ENCODE measurements around the gene TMEM147. TPM values are rescaled to one million over a fixed set of nuclear protein-coding genes. Genes with fewer than 3 reads are reported as not detected.

Gene TMEM147
- total RNA-seq, 5 donors from 2014 or later (not counting 1 experiment from before 2014, with no cell fraction given) = 27.5 to 46.6 (median 44.2) TPM

DNA sequence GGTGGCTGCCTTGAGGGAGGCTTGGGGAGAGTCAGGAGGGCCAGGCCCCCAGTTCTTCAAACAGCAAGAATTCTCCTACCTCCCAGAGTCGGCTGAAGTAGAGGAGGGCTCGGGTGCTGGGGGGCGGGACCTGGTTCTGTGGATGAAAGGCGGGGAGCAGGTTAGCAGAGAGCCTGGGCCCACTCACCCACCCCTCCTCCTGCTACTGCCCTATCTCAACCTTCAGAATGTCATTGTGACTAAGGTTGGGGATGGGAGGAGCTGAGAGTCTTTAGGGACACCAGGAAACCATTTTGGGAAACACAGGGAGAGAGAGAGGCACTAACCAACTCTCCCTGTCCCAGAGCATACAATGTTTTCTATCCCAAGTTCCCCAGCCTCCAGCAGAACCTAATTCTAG is 42.7 kb upstream of the TMEM147 start:
- ATAC-seq (replicated peaks in 1 of 4) (no peak), DNase-seq (no peak)
- POLR2A ChIA-PET = interaction anchor here in 1 of 2 donors (0.7 kb wide), 1 partner anchor 138 kb away, joined by 6 read pairs; no protein-coding TSS in a partner anchor
- no peak overlapping the region for H3K4me3 ChIP-seq (ENCODE audit: control insufficient read depth in 1 of 2, extremely low read depth in 1 of 2, low read length in 1 of 2)
- H3K9me3 ChIP-seq = no peaks in the 10 kb centered on the region
- no CpG with 5 or more reads among the region's 4 CpGs for WGBS (ENCODE audit: insufficient coverage)
- CTCF ChIA-PET = no interaction called here
- Mint-ChIP-seq H3K27me3 (peaks cover 20 to 27% of the 10 kb centered on the region in 2 donors), H3K27ac (no peak overlapping the region), H3K4me1 (peaks cover 0 to 4% (median 0%) of the 10 kb centered on the region in 3 donors), H3K9me3 (no peaks in the 10 kb centered on the region), H3K36me3 (no peaks in the 10 kb centered on the region), H3K4me3 (no peak overlapping the region)
- H3K27me3 ChIP-seq (replicated peaks in 1 of 2; ENCODE audit: control insufficient read depth in 2 of 2, extremely low read depth in 1 of 2, insufficient read depth in 2 of 2, low read length in 1 of 2) = peaks cover 0 to 33% of the 10 kb centered on the region in 2 experiments
- no peaks in the 10 kb centered on the region for H3K36me3 ChIP-seq (ENCODE audit: control insufficient read depth in 2 of 2, extremely low read depth in 1 of 2, insufficient read depth in 1 of 2, low read length in 1 of 2)
- H3K4me1 ChIP-seq (ENCODE audit: control insufficient read depth in 1 of 2, extremely low read depth in 1 of 2, insufficient read depth in 2 of 2, low read length in 2 of 2) = no peaks in the 10 kb centered on the region
- no peak overlapping the region for H3K27ac ChIP-seq (ENCODE audit: low read length)

- no peak for ATAC-seq (replicated peaks in 1 of 4)
- Mint-ChIP-seq H3K27ac (no peak overlapping the region), H3K4me1 (peaks cover 15 to 24% (median 17%) of the 10 kb centered on the region in 3 donors), H3K27me3 (peaks cover 18 to 42% of the 10 kb centered on the region in 2 donors), H3K9me3 (no peaks in the 10 kb centered on the region), H3K4me3 (no peak overlapping the region), H3K36me3 (no peaks in the 10 kb centered on the region)
- POLR2A ChIA-PET = interaction anchor here in 1 of 2 donors (0.5 kb wide), 1 partner anchor 123 kb away, joined by 3 read pairs; no protein-coding TSS in a partner anchor
- Histone ChIP-seq H3K4me3 (ENCODE audit: control insufficient read depth in 1 of 2, extremely low read depth in 1 of 2, low read length in 1 of 2) (no peak overlapping the region), H3K27ac (ENCODE audit: low read length) (no peak overlapping the region), H3K27me3 (replicated peaks in 1 of 2; ENCODE audit: control insufficient read depth in 2 of 2, extremely low read depth in 1 of 2, insufficient read depth in 2 of 2, low read length in 1 of 2) (peaks cover 2 to 51% of the 10 kb centered on the region in 2 experiments), H3K4me1 (ENCODE audit: control insufficient read depth in 1 of 2, extremely low read depth in 1 of 2, insufficient read depth in 2 of 2, low read length in 2 of 2) (peaks cover 0 to 22% of the 10 kb centered on the region in 2 experiments), H3K9me3 (no peaks in the 10 kb centered on the region), H3K36me3 (ENCODE audit: control insufficient read depth in 2 of 2, extremely low read depth in 1 of 2, insufficient read depth in 1 of 2, low read length in 1 of 2) (no peaks in the 10 kb centered on the region)
- no peak for DNase-seq
- WGBS (ENCODE audit: insufficient coverage) = 94% methylated on average over 2 of the region's 7 CpGs
- CTCF ChIA-PET = no interaction called here
Observed at GRCh38 chr19:35506011-35506410, 39.4 kb upstream of the TMEM147 start.

DNA sequence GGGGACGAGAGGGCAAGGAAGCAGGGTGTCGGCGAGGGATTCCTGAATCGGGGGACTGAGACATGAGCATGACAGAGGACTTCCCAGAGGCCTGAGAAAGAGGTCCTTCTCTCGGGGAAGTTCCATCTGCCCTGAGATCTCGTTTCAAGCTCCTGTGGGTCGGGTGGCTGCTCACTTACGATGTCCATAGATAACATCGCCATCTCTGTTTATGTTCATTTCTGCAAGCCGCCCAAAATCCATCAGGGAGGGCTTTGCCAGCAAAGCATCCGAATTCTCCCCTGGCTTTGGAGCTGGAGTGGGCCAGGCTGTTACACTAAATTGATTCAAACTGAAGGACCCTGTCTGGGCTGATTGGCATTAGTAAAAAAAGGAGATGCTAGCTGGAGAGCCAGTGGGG is 37.9 kb upstream of the TMEM147 start:
- ATAC-seq (replicated peaks in 1 of 4) (no peak), DNase-seq (no peak)
- Mint-ChIP-seq H3K27ac (no peak overlapping the region), H3K4me1 (peaks cover 15 to 20% (median 17%) of the 10 kb centered on the region in 3 donors), H3K9me3 (no peaks in the 10 kb centered on the region), H3K27me3 (peaks cover 26 to 49% of the 10 kb centered on the region in 2 donors), H3K4me3 (no peak overlapping the region), H3K36me3 (no peaks in the 10 kb centered on the region)
- no peaks in the 10 kb centered on the region for H3K9me3 ChIP-seq
- CTCF ChIA-PET = interaction anchor here in 1 of 2 donors (0.6 kb wide), 1 partner anchor 459 kb away, joined by 3 read pairs; no protein-coding TSS in a partner anchor
- H3K4me3 ChIP-seq (ENCODE audit: control insufficient read depth in 1 of 2, extremely low read depth in 1 of 2, low read length in 1 of 2) = no peak overlapping the region
- POLR2A ChIA-PET = no interaction called here
- H3K27me3 ChIP-seq (replicated peaks in 1 of 2; ENCODE audit: control insufficient read depth in 2 of 2, extremely low read depth in 1 of 2, insufficient read depth in 2 of 2, low read length in 1 of 2) = peaks cover 2 to 54% of the 10 kb centered on the region in 2 experiments
- no peak overlapping the region for H3K27ac ChIP-seq (ENCODE audit: low read length)
- H3K36me3 ChIP-seq (ENCODE audit: control insufficient read depth in 2 of 2, extremely low read depth in 1 of 2, insufficient read depth in 1 of 2, low read length in 1 of 2) = no peaks in the 10 kb centered on the region
- 86% methylated on average over 9 of the region's 11 CpGs for WGBS (ENCODE audit: insufficient coverage)
- H3K4me1 ChIP-seq (ENCODE audit: control insufficient read depth in 1 of 2, extremely low read depth in 1 of 2, insufficient read depth in 2 of 2, low read length in 2 of 2) = peaks cover 0 to 22% of the 10 kb centered on the region in 2 experiments

- CTCF ChIA-PET = interaction anchor here in 1 of 2 donors (0.6 kb wide), 1 partner anchor 78 kb away, joined by 10 read pairs; no protein-coding TSS in a partner anchor
- Mint-ChIP-seq H3K27me3 (peaks cover 26 to 54% of the 10 kb centered on the region in 2 donors), H3K9me3 (no peaks in the 10 kb centered on the region), H3K27ac (no peak overlapping the region), H3K36me3 (no peaks in the 10 kb centered on the region), H3K4me1 (peaks cover 15 to 20% (median 17%) of the 10 kb centered on the region in 3 donors), H3K4me3 (no peak overlapping the region)
- Histone ChIP-seq H3K27ac (ENCODE audit: low read length) (no peak overlapping the region), H3K27me3 (replicated peaks in 1 of 2; ENCODE audit: control insufficient read depth in 2 of 2, extremely low read depth in 1 of 2, insufficient read depth in 2 of 2, low read length in 1 of 2) (peaks cover 2 to 56% of the 10 kb centered on the region in 2 experiments), H3K9me3 (no peaks in the 10 kb centered on the region), H3K4me3 (ENCODE audit: control insufficient read depth in 1 of 2, extremely low read depth in 1 of 2, low read length in 1 of 2) (no peak overlapping the region), H3K4me1 (ENCODE audit: control insufficient read depth in 1 of 2, extremely low read depth in 1 of 2, insufficient read depth in 2 of 2, low read length in 2 of 2) (peaks cover 0 to 22% of the 10 kb centered on the region in 2 experiments), H3K36me3 (ENCODE audit: control insufficient read depth in 2 of 2, extremely low read depth in 1 of 2, insufficient read depth in 1 of 2, low read length in 1 of 2) (no peaks in the 10 kb centered on the region)
- DNase-seq (no peak), ATAC-seq (replicated peaks in 1 of 4) (no peak)
- POLR2A ChIA-PET = no interaction called here
- 71% methylated on average over 1 of the region's 3 CpGs for WGBS (ENCODE audit: insufficient coverage)
Observed at GRCh38 chr19:35508129-35508528, 37.3 kb upstream of the TMEM147 start.

- peaks cover 29 to 56% of the 10 kb centered on the region in 2 donors for H3K27me3 Mint-ChIP-seq
- ATAC-seq (replicated peaks in 1 of 4) (peak; percentile 68 to 83 (median 77)), DNase-seq (peak in 31 of 35 experiments; percentile 14 to 63 (median 37))
- H3K4me3 Mint-ChIP-seq = peak overlapping the region; percentile 67 to 73 (median 69)
- no peaks in the 10 kb centered on the region for H3K9me3 Mint-ChIP-seq
- 12% methylated on average over 5 of the region's 12 CpGs for WGBS (ENCODE audit: insufficient coverage)
- H3K27me3 ChIP-seq (replicated peaks in 1 of 2; ENCODE audit: control insufficient read depth in 2 of 2, extremely low read depth in 1 of 2, insufficient read depth in 2 of 2, low read length in 1 of 2) = peaks cover 2 to 61% of the 10 kb centered on the region in 2 experiments
- H3K4me1 Mint-ChIP-seq = peaks cover 15 to 20% (median 17%) of the 10 kb centered on the region in 3 donors
- peak overlapping the region; percentile 55 to 68 for H3K27ac Mint-ChIP-seq
- no peaks in the 10 kb centered on the region for H3K36me3 Mint-ChIP-seq
- POLR2A ChIA-PET = interaction anchor here in 1 of 2 donors (0.6 kb wide), 1 partner anchor 123 kb away, joined by 4 read pairs; no protein-coding TSS in a partner anchor
- peak overlapping the region in 1 of 2 donors; percentile 53 for H3K4me3 ChIP-seq (ENCODE audit: control insufficient read depth in 1 of 2, extremely low read depth in 1 of 2, low read length in 1 of 2)
- no peaks in the 10 kb centered on the region for H3K9me3 ChIP-seq
- CTCF ChIA-PET = no interaction called here
- no peaks in the 10 kb centered on the region for H3K36me3 ChIP-seq (ENCODE audit: control insufficient read depth in 2 of 2, extremely low read depth in 1 of 2, insufficient read depth in 1 of 2, low read length in 1 of 2)
- peak overlapping the region; percentile 55 for H3K27ac ChIP-seq (ENCODE audit: low read length)
- H3K4me1 ChIP-seq (ENCODE audit: control insufficient read depth in 1 of 2, extremely low read depth in 1 of 2, insufficient read depth in 2 of 2, low read length in 2 of 2) = peaks cover 0 to 22% of the 10 kb centered on the region in 2 experiments
Observed at GRCh38 chr19:35509018-35509652, 36.3 kb upstream of the TMEM147 start.

GRCh38 chr19:35509861-35510625 is 35.4 kb upstream of the TMEM147 start:
- peak; percentile 76 to 79 (median 76) for ATAC-seq (replicated peaks in 1 of 4)
- Histone ChIP-seq H3K9me3 (no peaks in the 10 kb centered on the region), H3K4me1 (ENCODE audit: control insufficient read depth in 1 of 2, extremely low read depth in 1 of 2, insufficient read depth in 2 of 2, low read length in 2 of 2) (peaks cover 0 to 22% of the 10 kb centered on the region in 2 experiments), H3K36me3 (ENCODE audit: control insufficient read depth in 2 of 2, extremely low read depth in 1 of 2, insufficient read depth in 1 of 2, low read length in 1 of 2) (no peaks in the 10 kb centered on the region), H3K27me3 (replicated peaks in 1 of 2; ENCODE audit: control insufficient read depth in 2 of 2, extremely low read depth in 1 of 2, insufficient read depth in 2 of 2, low read length in 1 of 2) (peaks cover 2 to 65% of the 10 kb centered on the region in 2 experiments), H3K27ac (ENCODE audit: low read length) (peak overlapping the region; percentile 55), H3K4me3 (ENCODE audit: control insufficient read depth in 1 of 2, extremely low read depth in 1 of 2, low read length in 1 of 2) (peak overlapping the region; percentile 35 to 53)
- H3K27me3 Mint-ChIP-seq = peaks cover 32 to 55% of the 10 kb centered on the region in 2 donors
- H3K36me3 Mint-ChIP-seq = no peaks in the 10 kb centered on the region
- ChIA-PET CTCF (interaction anchor here (0.6 to 0.8 kb wide), 3 partner anchors 15 to 97 kb away, joined by 4 to 8 read pairs (median 4); no protein-coding TSS in a partner anchor), POLR2A (no interaction called here)
- H3K27ac Mint-ChIP-seq = peak overlapping the region in 1 of 2 donors; percentile 44
- DNase-seq = peak; percentile 15 to 82 (median 60)
- H3K4me3 Mint-ChIP-seq = peak overlapping the region; percentile 67 to 73 (median 69)
- WGBS (ENCODE audit: insufficient coverage) = under 1% methylated on average over 26 of the region's 39 CpGs
- H3K4me1 Mint-ChIP-seq = peaks cover 15 to 20% (median 17%) of the 10 kb centered on the region in 3 donors
- H3K9me3 Mint-ChIP-seq = no peaks in the 10 kb centered on the region

Data from T-cell (primary cell).